Type B pancreatic cell (in vitro differentiated cells): ENCODE measurements around the gene ZNF597. TPM values are rescaled to one million over a fixed set of nuclear protein-coding genes. Genes with fewer than 3 reads are reported as not detected.

Experiments used
- DNase-seq: peaks from one replicate; pipeline ENCODE4 v3.0.0; 2021; ENCODE audit warnings: mixed read lengths; ENCODE audit not compliant: unreplicated experiment; ENCODE audit errors: extremely low spot score
- H3K27ac Mint-ChIP-seq: 2 replicates; pipeline ENCODE4 v1.8.0; 2021; ENCODE audit warnings: mild to moderate bottlenecking, mixed read lengths
- H3K27me3 Mint-ChIP-seq: 2 replicates; pipeline ENCODE4 v1.8.0; 2021; ENCODE audit warnings: mixed read lengths
- H3K36me3 Mint-ChIP-seq: 2 replicates; pipeline ENCODE4 v1.8.0; 2021; ENCODE audit warnings: mixed read lengths
- H3K4me1 Mint-ChIP-seq: one replicate; pipeline ENCODE4 v1.8.0; 2021; ENCODE audit warnings: mixed read lengths; ENCODE audit not compliant: unreplicated experiment
- H3K4me3 Mint-ChIP-seq: 2 replicates; pipeline ENCODE4 v1.8.0; 2021; ENCODE audit warnings: mild to moderate bottlenecking, mixed read lengths
- H3K9me3 Mint-ChIP-seq: 2 replicates; pipeline ENCODE4 v1.8.0; 2021; ENCODE audit warnings: mixed read lengths
- CTCF ChIP-seq: fragments of 200-600 bp; sonication (generic); conservative IDR thresholded peaks from 2 replicates; pipeline ENCODE4 v1.5.0; 2021; ENCODE audit warnings: antibody characterized with exemption, mild to moderate bottlenecking
- total RNA-seq: library from RNA; stranded (reverse); gene quantifications from 2 replicates; pipeline ENCODE4 v1.2.1, GENCODE V29; 2021; ENCODE audit warnings: low replicate concordance

ZNF597 gene
- total RNA-seq, 1 donor from 2014 or later: 2.2 TPM

GRCh38 chr16:3413730-3414379, 29.4 kb downstream of the ZNF597 start:
- Mint-ChIP-seq H3K27me3 (no peaks in the 10 kb centered on the region), H3K9me3 (peaks cover 3% of the 10 kb centered on the region), H3K36me3 (peaks cover 24% of the 10 kb centered on the region), H3K4me3 (no peak overlapping the region), H3K27ac (no peak overlapping the region), H3K4me1 (no peaks in the 10 kb centered on the region)
- no peak for DNase-seq
- no peak for TF ChIP-seq CTCF

- H3K4me3 Mint-ChIP-seq: no peak overlapping the region
- TF ChIP-seq CTCF: no peak
- DNase-seq: no peak
- peaks cover 73% of the 10 kb centered on the region for H3K36me3 Mint-ChIP-seq
- H3K27ac Mint-ChIP-seq: no peak overlapping the region
- no peaks in the 10 kb centered on the region for H3K4me1 Mint-ChIP-seq
- H3K9me3 Mint-ChIP-seq: peaks cover 7% of the 10 kb centered on the region
- no peaks in the 10 kb centered on the region for H3K27me3 Mint-ChIP-seq
These were observed 34.6 kb downstream of the ZNF597 start for GRCh38 chr16:3408561-3409197.

GRCh38 chr16:3401719-3402397, 41.4 kb downstream of the ZNF597 start:
- no peak for TF ChIP-seq CTCF
- peaks cover 10% of the 10 kb centered on the region for H3K4me1 Mint-ChIP-seq
- H3K9me3 Mint-ChIP-seq: peaks cover 19% of the 10 kb centered on the region
- peak overlapping the region; percentile 95 for H3K4me3 Mint-ChIP-seq
- DNase-seq: no peak
- peak overlapping the region; percentile 90 for H3K27ac Mint-ChIP-seq
- peaks cover 63% of the 10 kb centered on the region for H3K36me3 Mint-ChIP-seq
- no peaks in the 10 kb centered on the region for H3K27me3 Mint-ChIP-seq

- peak within 1 kb of the TSS; percentile 95 for H3K4me3 Mint-ChIP-seq
- no peaks in the 10 kb centered on the region for H3K27me3 Mint-ChIP-seq
- DNase-seq: peak; percentile 99
- peaks cover 26% of the 10 kb centered on the region for H3K9me3 Mint-ChIP-seq
- H3K36me3 Mint-ChIP-seq: peaks cover 63% of the 10 kb centered on the region
- TF ChIP-seq CTCF: no peak
- H3K4me1 Mint-ChIP-seq: peaks cover 10% of the 10 kb centered on the region
- peak within 1 kb of the TSS; percentile 91 for H3K27ac Mint-ChIP-seq
These were observed 42.3 kb downstream of the ZNF597 start, which contains the start of the genes ZNF174 and ZSCAN32 for GRCh38 chr16:3400779-3401688. ZNF174 (plus strand) TSS chr16:3401215; CDS start chr16:3402005, 790 bp downstream. ZSCAN32 (minus strand) TSS chr16:3401004; CDS start chr16:3397557, 3,447 bp downstream.

GRCh38 chr16:3400446-3400778, 42.9 kb downstream of the ZNF597 start:
- H3K4me1 Mint-ChIP-seq: peaks cover 10% of the 10 kb centered on the region
- H3K27me3 Mint-ChIP-seq: no peaks in the 10 kb centered on the region
- peaks cover 62% of the 10 kb centered on the region for H3K36me3 Mint-ChIP-seq
- H3K4me3 Mint-ChIP-seq: peak overlapping the region; percentile 95
- H3K9me3 Mint-ChIP-seq: peaks cover 28% of the 10 kb centered on the region
- TF ChIP-seq CTCF: no peak
- H3K27ac Mint-ChIP-seq: peak overlapping the region; percentile 91
- DNase-seq: no peak
